Measurements from ENCODE around the gene REC114. TPM values are rescaled to one million over a fixed set of nuclear protein-coding genes. Genes with fewer than 3 reads are reported as not detected.

Gene REC114
- total and polyA plus RNA-seq, 9 of the 15 experiments (the other 6 are each of a cell fraction or from before 2014, with no cell fraction given), result 0.07 to 0.24 TPM; not detected in 7

DNA sequence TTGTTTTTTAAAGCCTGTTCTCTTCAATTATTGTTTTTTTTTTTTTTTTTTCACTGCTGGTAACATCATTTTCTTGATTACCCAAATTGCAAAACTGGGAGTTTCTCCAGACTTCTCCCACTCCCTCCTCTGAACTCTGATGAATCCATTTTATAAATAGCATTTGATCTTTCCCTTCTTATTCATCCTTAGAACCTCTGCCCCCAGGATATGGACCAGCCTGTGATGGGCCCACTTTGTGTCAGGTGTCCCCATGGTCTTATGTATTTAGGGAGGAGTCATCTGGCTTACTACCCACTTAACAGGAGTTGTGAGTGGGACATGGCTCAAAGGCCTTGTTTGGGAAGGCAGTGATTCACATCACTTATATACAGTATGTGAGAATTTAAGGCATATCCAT is 57.7 kb downstream of the REC114 start:
- Histone ChIP-seq H3K4me1 (replicated peaks in 1 of 2; ENCODE audit: control insufficient read depth in 2 of 2, insufficient read depth in 2 of 2, low read length in 2 of 2) (peaks cover 5 to 10% of the 10 kb centered on the region in 2 experiments; a peak in 3 of 5 replicates), H2AFZ (ENCODE audit: low read depth, low read length) (no peak overlapping the region), H3K79me2 (ENCODE audit: control insufficient read depth, insufficient read depth, low read length) (no peaks in the 10 kb centered on the region), H3K9me1 (ENCODE audit: control insufficient read depth, insufficient read depth, low read length) (no peaks in the 10 kb centered on the region), H3K27me3 (ENCODE audit: control insufficient read depth in 2 of 2, insufficient read depth in 2 of 2, low read length in 2 of 2) (no peaks in the 10 kb centered on the region), H4K20me1 (replicated peaks; ENCODE audit: control insufficient read depth, insufficient read depth, low read length) (no peaks in the 10 kb centered on the region), H3K9ac (ENCODE audit: insufficient read depth in 1 of 2, low read depth in 2 of 2, low read length in 2 of 2) (no peak overlapping the region), H3K4me2 (ENCODE audit: insufficient read depth, low read length) (no peak overlapping the region), H3K9me3 (replicated peaks; ENCODE audit: control insufficient read depth, insufficient read depth, low read depth, low read length) (no peaks in the 10 kb centered on the region), H3K36me3 (ENCODE audit: control insufficient read depth, insufficient read depth, low read length) (no peaks in the 10 kb centered on the region), H3K27ac (ENCODE audit: extremely low read depth, low read depth, low read length) (no peak overlapping the region), H3K4me3 (no peak overlapping the region)
- TF ChIP-seq XRCC4 (IDR thresholded peaks at IDR 0.05; ENCODE audit: extremely low read depth, insufficient read depth, insufficient read length), result no peak
- TF ChIP-seq ZNF77 (CRISPR knock-in tag; IDR thresholded peaks at IDR 0.05), result no peak
- TF ChIP-seq JUN (IDR thresholded peaks at IDR 0.05; ENCODE audit: borderline replicate concordance, low read depth, low read length), result no peak
- no peak for TF ChIP-seq JUN (CRISPR knock-in tag; IDR thresholded peaks at IDR 0.05; ENCODE audit: borderline replicate concordance)
- TF ChIP-seq, protein P1, sequence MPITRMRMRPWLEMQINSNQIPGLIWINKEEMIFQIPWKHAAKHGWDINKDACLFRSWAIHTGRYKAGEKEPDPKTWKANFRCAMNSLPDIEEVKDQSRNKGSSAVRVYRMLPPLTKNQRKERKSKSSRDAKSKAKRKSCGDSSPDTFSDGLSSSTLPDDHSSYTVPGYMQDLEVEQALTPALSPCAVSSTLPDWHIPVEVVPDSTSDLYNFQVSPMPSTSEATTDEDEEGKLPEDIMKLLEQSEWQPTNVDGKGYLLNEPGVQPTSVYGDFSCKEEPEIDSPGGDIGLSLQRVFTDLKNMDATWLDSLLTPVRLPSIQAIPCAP (CRISPR knock-in tag; IDR thresholded peaks at IDR 0.05; ENCODE audit: borderline replicate concordance), result no peak
- no peak for TF ChIP-seq ELF2 (CRISPR knock-in tag; IDR thresholded peaks at IDR 0.05)
- TF ChIP-seq, protein P2, sequence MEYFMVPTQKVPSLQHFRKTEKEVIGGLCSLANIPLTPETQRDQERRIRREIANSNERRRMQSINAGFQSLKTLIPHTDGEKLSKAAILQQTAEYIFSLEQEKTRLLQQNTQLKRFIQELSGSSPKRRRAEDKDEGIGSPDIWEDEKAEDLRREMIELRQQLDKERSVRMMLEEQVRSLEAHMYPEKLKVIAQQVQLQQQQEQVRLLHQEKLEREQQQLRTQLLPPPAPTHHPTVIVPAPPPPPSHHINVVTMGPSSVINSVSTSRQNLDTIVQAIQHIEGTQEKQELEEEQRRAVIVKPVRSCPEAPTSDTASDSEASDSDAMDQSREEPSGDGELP (CRISPR knock-in tag; IDR thresholded peaks at IDR 0.05; ENCODE audit: borderline replicate concordance), result no peak
- TF ChIP-seq FOSL1 (tag; conservative IDR thresholded peaks at IDR 0.05), result no peak
- TF ChIP-seq PPARD (CRISPR knock-in tag; IDR thresholded peaks at IDR 0.05), result no peak
- TF ChIP-seq NELFE (IDR thresholded peaks at IDR 0.05; ENCODE audit: insufficient read depth, insufficient read length), result no peak
- ChIA-PET POLR2A (no interaction called here), CTCF (ENCODE audit: low intra/inter-chr PET ratio) (no interaction called here)
- in situ Hi-C loops (cut with MboI), result no loop called here
- no peak for ATAC-seq
- no peak for DNase-seq (ENCODE audit: extremely low read depth in 1 of 4, low spot score in 3 of 4)
- BruUV-seq (replicated peaks), result no TSS peak
- intact Hi-C loops (cut with micrococcal nuclease), result no loop called here
- FAIRE-seq, result no peak

Measured in K562 (cell line).